Stimulated activated CD4-positive, alpha-beta T cell treated with anti-CD3 and anti-CD28 coated beads, Interleukin-4, amount 100 ng/mL, for 4 hours (primary cell): Measurements from ENCODE around the gene TGFBR1.
"Not testable (repeated sequence)": the region's sequence is repeated elsewhere in the genome, so short reads cannot be mapped to it uniquely, and the experiment has no call there.

Source experiments
- DNase-seq, 2 experiments: peaks; one replicate each; pipeline ENCODE4 v3.0.0-alpha.2; 2020

The TGFBR1 gene

DNA sequence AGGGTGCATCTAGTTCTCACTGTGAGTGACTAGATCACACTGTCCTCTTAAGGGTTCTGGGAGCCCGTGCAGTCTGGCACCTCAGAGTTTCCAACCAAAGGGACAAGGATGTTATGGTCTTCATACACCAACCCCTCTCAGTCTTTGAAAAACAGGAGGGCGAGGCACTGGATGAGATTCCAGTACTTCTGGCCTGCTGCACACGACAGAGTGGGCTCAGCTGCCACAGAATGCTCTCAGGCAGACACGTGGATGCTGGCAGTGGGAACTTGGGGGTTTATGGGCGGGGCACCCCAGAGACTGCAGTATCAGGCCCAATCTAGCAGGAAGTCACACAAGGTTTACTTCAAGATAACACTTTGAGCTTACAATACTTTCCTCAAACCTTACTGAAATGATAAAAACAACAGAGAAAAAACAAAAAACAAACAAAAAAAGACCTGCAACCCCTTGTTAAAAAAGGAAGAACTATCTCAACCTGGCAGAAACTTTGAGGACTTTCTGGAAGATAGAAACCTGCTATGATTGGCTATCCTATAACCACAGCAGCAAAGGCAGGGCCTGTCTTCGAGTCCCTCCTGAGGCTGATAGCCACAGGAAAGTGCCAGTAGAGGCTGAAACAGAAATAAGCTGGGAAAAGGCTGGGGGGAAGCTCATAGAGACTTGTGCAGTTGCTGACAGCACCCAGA is 28.3 kb upstream of the TGFBR1 start:
- DNase-seq = peak in 1 of 2 experiments; percentile 38

DNA sequence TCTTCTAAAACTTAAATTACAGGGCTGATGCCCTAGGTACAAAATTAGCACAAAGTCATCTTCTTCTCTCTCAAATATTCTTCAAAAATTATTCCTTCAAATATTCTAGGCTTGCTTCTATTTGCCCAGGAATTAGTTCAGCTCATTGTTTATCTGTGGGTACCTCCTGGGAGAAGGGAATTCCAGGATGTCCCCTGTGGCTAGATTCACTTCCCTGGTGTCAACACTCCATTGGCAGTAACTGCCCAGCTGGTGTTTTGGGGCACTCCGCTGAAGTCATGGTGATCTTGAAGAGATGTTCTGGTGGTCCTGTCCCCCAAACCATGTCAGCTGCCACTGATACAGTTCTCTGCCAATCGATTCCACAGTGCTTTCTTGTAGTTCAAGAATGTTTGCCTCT is 26.2 kb upstream of the TGFBR1 start:
- no peak for DNase-seq

GRCh38 chr9:99079542-99079941 is 25.4 kb upstream of the TGFBR1 start:
- DNase-seq = no peak

GRCh38 chr9:99083051-99083450 is 21.9 kb upstream of the TGFBR1 start:
- DNase-seq = no peak

DNA sequence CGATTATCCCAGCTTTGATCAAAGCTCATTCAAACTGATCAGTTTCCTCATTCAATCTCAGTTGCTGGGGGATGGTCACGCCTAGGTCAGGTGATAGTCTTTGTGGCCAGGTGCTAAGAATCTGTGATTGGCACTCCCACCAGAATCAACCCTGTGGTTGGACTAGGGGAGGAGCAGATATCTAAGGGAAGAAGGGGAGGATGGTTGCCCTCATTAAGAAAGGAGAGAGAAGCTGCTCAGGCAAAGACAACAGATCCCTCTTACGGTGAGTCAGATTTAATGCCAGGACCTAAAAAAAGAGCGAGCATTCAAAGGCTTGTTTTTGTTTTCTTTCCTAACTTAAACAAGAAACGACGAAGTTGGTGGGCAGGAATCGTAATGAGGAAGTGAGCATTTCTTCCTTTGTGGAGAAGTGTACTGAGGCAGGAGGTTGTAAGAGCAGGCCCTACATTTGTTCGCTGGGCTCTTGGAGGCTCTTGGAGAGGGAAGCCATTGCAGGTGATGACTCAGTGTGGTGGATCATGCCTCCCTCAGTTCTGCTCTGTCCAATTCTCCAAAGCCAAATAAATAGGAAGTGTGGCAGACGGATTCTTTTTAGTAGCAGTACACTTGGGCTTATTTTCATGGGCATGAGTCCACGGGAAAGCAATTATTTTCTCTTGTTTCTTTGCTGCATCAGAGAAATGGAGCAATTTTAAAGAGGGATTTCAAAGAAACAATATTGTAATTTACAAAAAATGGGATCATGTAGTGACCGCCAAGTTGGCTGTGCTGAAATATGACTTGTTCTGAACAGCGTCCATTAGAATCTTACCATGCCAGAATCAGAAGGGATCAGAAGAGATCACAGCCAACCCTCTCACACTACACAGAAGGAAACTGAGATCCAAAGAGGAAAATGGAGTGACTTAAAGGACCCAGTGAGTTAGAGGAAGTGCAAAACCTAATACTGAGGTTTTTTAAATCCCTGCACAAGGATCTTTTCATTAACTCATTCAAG is 18.7 kb upstream of the TGFBR1 start:
- DNase-seq = no peak

DNA sequence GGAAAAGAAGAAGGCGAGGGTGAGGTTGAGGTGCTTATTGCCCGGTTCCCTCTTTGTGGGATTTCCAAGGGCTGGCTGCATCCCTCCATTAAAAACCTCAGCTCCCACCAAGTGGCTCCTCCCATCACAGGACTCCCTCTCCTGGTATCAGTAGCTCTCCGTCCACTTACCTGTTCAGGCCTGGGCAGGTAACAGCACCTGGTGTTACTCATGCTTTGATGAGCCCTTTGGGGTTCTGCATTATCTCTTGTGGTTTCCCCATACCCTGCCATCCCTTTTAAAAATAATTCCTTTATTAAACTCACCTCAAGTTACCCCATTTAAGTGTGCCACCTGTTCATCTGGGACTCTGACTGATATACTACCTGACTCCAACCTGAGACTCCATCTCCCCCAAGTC is 17.5 kb upstream of the TGFBR1 start:
- DNase-seq = no peak

DNA sequence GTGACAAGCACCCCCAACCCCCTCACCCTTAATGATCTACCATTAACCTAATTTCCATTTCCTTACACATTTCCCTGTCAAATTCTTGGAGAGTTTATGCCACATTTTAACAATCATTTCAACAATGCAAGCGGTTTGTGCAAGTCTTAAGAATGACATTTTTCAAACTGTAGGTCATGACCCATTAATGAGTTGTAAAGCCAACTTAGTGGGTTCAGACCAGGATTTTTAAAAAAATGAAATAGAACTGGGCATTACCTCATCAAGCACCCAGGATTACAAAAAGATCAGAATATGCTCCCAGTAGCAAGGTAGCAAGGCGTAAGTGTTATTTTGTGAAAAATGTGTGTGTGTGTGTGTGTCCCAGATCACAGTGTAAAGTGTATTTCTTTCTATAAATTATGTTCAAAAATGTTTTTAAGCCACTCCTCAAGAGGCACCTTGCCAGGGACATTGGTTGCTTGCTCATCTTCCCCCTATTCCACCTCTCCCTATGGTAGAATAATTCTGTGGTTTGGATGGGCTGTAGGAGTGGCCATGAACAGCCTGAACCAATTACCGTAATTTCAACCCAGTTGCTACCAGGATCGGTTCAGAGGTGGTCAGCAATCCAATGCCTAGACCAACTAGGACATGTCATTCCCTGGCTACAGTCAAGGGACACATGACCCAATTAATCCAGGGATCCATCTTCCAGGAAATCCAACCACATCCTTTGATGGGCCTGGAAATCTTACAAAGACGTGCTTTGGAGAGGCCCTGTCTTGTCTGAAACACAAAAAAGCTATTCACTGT is 14.4 kb upstream of the TGFBR1 start:
- no peak for DNase-seq

DNA sequence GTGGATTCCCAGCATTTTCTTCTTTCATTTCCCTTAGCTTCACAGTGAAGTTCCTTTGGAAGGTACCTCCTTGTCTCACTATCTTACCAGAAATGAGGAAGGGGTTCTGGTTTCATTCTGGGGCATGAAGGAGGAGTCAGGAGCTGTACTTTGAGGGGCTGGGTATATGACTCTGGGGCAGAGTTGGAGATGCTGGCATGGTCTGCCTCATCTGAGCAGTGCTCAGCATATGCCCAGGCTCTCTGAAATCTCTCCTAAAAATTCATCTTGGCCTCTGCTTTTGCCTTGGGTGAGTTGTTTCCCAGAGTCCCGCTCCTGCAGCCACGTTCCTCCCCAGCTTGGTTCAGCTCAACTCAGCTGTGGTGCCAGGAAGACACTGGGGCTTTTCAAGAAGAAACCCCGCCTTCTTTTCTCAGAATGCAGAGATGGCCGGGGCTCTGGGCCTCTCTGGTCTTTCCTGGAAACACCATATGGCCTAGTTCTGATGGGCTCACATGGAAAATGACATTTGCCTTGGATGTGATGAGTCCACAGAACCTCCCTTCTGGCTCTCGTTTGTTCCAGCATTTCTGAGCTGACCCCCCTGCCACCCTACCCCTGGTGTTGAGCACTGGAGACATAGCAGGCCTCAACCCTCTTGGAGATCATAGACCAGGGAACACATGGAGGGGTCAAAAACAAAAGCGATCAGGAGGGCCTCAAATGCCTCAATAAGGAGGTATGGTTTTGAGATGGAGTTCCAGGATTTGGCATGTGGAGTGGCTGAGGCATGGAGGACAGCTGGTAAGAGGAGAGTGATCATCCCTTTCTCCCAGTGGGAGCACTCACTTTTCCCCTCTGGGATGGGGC is 12.0 kb upstream of the TGFBR1 start:
- DNase-seq = no peak

- DNase-seq = no peak
Observed at GRCh38 chr9:99093492-99093791, 11.5 kb upstream of the TGFBR1 start.

DNA sequence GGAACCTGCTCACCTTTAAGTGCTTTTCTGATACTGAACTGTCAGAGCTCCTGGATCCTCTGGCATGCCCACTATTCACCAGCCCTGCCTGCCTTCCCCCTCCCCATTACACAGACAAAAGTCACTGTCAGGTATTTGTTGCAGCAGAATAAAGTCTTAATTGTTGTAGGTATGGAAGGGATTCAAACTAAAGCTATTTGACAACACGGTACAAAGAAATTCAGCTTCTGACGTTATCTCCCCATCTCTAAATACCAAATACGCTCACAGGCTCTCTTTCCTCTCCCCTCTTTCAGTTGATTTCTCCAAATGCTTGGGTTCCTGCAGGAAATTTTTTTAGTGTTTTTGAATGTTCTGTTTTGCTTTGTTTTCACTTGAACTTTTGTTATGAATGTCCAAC is 9.3 kb upstream of the TGFBR1 start:
- no peak for DNase-seq

DNA sequence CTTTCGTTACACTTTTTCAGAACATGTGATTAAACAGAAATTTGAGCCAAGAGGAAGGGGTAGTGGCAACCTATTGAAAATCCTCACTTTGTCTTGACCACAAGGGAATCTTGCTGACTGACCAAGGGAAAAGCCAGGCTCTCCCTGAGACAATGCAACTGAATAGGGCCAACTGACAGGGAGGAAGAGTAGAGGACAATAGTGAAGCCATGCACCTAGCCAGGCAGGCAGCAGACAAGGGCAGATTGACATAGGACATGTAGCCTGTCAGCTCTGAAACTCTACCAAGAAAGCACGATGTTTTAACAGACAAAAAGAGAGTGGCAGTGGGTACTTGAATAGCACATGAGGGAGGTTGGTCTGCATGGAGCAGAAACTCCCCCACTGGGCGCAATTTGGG is 8.5 kb upstream of the TGFBR1 start:
- DNase-seq = no peak

DNA sequence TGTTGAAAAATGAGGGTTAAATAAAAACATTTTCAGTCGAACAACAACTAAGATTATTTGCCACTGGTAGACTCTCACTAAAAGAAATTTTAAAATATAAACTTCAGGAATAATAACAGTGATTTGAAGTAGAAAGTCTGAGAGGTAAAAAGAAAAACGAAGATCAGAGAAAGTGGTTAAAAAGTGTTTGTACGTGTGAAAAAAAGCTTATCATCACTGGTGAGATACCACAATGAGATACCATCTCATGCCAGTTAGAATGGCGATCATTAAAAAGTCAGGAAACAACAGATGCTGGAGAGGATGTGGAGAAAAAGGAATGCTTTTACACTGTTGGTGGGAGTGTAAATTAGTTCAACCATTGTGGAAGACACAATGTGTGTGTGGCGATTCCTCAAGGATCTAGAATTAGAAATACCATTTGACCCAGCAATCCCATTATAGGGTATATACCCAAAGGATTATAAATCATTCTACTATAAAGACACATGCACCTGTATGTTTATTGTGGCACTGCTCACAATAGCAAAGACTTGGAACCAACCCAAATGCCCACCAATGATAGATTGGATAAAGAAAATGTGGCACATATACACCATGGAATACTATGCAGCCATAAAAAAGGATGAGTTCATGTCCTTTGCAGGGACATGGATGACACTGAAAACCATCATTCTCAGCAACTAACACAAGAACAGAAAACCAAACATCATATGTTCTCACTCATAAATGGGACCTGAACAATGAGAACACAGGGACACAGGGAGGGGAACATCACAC is 4.9 kb upstream of the TGFBR1 start:
- DNase-seq = not testable (repeated sequence)

- no peak for DNase-seq
Observed at GRCh38 chr9:99101271-99101670, 3.6 kb upstream of the TGFBR1 start.

GRCh38 chr9:99101812-99102211 is 3.1 kb upstream of the TGFBR1 start:
- DNase-seq = no peak

GRCh38 chr9:99103054-99103895 is 1.6 kb upstream of the TGFBR1 start:
- no peak for DNase-seq

DNA sequence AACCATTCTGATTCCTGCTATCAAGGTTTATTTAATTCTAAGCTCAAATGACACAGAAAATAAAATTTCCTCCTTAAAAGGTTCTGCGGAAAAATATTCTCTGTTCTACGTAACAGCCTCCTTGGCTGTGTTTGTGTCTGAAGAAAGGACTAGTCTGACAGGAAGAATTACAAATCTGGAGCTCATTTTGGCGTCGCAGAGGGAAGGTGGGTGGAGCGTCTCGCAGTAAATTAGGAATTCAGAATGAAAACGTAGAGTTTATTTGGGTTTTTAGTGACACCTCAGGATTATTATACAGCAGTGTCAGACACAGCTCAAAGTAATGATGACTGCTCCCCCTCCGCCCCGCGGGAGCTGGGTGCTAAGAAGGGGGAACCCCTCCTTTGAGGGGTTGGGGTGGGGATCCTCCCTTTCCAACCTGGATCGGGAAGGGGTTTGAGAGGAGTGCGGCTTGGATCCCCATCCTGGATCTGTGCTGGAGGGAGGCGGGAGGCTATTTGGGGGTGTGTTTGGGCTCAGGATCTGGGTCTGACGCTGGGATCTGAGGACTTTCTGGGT is 933 bp upstream of the TGFBR1 start:
- no peak for DNase-seq

- peak; percentile 18 to 21 for DNase-seq
Observed at GRCh38 chr9:99105152-99106043, 485 bp downstream of the TGFBR1 start.

- DNase-seq = no peak
Observed at GRCh38 chr9:99106044-99106375, 1.1 kb downstream of the TGFBR1 start.

DNA sequence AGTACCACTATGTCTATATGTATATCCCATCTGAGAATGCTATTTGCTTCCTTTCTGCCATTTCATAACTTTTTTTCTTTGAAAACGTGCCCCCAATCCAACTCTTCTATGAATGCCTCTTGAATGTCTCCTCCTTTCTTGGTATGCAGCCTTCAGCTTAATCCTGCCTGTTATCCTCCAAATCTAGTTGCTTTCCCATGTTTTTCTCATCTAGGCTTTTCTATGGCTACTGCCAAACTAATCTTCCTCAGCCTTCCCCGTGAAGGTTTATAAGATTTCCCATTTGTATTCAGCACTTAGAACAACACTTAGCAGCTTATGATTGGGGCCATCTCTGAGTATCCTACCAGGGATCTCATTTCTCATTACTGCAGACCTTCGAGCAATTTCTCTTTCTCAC is 2.5 kb downstream of the TGFBR1 start:
- no peak for DNase-seq
